H54 (cell line): Measurements from ENCODE around the gene HTR7.
"Not testable (repeated sequence)": the region's sequence is repeated elsewhere in the genome, so short reads cannot be mapped to it uniquely, and the experiment has no call there.

ENCODE experiments used
- DNase-seq: peaks from one replicate; pipeline ENCODE4 v3.0.0; 2011; ENCODE audit warnings: low spot score, mixed read lengths; ENCODE audit not compliant: insufficient read length
- FAIRE-seq: peaks from 3 replicates; lab custom pipeline; 2011; peaks lifted over from hg19 to GRCh38; lab: Jason Lieb, UNC
- POLR2A ChIP-seq: IDR thresholded peaks from 2 replicates; pipeline ENCODE4 v1.6.1; 2011; ENCODE audit warnings: low read depth, mild to moderate bottlenecking, low read length

The HTR7 gene

DNA sequence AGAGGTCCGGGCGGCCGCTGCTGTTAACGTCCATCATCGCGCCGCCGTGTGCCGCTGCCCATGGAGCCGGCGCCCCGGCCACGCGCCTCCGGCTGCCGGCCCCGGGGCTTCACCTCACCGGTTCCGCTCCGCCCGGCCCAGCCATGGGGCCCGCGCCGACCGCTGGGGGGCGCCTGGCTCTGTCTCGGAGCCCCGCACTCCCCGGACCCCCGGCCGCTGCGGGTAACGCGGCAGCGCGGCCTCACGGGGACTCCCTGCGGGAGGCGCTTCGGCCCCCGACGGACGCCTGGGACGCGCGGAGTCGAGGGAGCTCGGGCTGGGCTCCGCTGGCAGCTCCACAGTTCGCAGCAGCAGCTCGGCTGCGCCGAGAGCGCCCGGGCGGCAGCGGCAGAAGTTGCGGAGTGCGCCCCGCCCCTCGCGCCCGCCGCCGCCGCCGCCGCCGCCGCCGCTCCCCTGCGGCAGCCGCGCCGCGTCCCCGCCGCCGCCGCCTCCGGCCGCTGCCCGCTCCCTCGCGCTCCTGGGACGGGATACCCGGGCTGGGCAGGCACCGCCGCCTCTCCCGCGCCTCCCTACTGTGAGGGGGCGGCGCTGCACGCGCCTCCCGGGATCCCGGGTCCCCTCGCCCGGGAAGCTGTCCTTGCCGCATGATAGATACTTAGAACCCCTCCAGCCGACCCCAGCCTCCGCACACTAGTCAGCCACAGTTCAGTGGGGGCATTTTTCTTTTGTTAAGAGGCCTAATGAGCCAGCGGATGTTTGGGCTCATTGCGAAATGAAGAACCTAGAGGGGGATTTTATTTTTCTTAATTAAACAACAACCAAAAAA, at the start of gene HTR7:
TSS of gene HTR7 (minus strand) at position 405 of the 826 bp plus-strand sequence. CDS start at position 37, 368 bp downstream.
- TF ChIP-seq POLR2A, result no peak
- FAIRE-seq (no peak), DNase-seq (peak; percentile 50)

DNA sequence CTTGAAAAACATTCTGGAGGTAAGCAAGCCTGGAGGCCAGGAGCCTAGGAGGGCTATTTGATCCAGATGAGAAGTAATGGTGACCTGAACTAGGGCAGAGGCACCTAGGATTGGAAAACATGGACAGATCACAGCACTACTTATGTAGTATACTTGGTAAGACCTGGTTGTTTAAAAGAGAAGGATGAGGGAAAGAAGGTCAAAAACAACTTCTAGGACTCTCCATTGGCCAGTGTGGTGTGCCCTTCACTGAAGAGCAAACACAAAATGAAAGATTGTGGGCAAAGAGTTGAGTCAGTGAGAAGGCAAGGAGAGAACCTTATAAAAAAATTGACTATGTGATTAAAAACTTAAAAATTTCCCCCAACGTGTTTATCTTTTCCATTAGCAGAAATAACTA, 48.8 kb upstream of the HTR7 start:
- TF ChIP-seq POLR2A, result no peak
- DNase-seq, result no peak
- no peak for FAIRE-seq

DNA sequence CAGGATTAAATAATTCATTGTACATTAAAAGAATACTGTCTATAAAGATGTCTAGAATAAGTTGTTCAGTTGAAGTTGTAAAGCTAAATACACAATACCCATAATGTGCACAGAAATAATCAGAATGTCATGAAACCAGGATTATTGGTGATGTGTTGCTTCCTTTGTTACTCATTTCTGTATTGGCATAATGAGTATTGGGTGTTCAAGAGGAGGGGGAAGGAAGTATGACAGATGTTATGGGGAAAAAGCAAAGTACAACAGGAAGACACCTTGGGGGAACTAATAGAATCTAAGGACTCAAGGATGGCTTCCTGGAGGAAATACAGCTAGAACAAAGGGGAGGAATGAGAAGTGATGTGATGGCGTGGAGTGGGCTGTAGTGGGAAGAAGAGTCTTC, 48.1 kb upstream of the HTR7 start:
- DNase-seq, result no peak
- FAIRE-seq, result peak; percentile 33

DNA sequence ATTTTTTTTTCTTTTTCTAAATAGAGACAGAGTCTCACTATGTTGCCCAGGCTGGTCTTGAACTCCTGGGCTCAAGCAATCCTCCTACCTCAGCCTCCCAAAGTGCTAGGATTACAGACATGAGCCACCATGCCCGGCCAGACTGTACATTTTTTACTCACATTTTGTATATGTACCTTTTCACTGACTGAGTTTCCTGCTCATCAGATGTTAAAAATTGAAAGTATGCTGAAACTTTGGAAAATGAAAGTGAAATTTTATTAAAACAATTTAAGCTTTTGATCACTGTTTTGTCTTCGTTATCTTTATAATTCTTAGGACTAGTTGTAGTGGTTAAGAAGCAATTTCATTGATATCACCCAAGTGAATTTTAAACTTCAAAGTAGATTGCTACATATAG, 39.1 kb upstream of the HTR7 start:
- DNase-seq, FAIRE-seq: not testable (repeated sequence)

More for the DNA sequence above, 48.1 kb upstream of the HTR7 start:
- TF ChIP-seq POLR2A, result no peak

DNA sequence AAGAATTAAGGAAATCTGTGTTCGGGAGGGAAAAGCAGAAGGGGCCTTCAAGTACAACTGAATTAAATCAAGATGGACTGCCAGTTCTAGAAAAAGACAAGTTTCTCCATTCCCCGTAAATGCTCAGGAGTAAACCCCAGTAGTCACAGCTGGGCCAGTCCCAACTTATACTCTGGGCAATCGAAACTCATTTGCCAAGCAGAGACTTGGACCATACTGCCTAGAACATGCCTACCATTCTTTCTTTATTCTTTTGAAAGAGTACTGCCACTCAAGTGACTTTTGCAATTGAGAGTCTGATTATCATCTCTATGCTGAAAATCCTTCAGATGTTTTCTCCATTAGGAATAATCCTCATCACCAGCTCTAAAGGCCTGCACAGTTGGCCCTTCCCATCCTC, 35.4 kb upstream of the HTR7 start:
- no peak for TF ChIP-seq POLR2A
- FAIRE-seq (no peak), DNase-seq (no peak)

DNA sequence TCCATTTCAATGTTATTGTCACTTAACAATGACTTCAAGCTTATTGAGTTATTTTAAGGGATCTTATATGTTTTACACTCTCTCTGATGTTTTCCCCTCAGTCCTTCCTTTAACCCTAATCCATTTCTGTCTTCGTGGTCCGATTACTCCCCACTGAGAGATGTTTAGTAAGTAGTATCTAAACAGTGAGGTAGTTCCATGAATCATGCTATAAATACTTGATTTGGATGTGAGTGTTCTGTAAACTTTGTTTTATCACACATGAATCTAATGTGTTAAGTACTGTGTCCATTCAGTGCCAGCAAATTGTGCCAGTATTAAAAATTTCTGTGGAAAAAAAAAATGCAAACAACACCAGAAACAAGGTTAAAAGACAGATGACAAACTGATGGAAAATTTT, 32.5 kb upstream of the HTR7 start:
- no peak for TF ChIP-seq POLR2A
- peak; percentile 75 for FAIRE-seq
- no peak for DNase-seq

DNA sequence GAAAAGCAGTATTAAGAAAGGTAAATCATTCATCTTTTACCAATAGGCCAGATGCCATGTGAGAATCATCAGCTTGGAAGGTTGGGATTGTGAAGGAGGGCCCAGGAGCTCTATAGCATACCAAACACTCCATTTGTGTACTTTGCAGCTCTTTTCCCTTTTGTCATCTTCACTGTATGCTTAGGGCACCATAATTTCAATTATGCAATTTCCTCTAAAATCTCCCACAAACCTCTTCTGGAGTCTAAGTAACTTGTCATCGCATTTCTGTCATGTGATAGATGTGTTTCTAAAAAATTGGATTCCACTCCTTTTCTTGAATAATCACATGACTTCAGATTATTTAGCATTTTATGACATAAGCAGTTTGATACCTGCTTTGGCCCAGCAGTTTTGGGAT, 31.8 kb upstream of the HTR7 start:
- FAIRE-seq (peak; percentile 43), DNase-seq (no peak)
- TF ChIP-seq POLR2A, result no peak

DNA sequence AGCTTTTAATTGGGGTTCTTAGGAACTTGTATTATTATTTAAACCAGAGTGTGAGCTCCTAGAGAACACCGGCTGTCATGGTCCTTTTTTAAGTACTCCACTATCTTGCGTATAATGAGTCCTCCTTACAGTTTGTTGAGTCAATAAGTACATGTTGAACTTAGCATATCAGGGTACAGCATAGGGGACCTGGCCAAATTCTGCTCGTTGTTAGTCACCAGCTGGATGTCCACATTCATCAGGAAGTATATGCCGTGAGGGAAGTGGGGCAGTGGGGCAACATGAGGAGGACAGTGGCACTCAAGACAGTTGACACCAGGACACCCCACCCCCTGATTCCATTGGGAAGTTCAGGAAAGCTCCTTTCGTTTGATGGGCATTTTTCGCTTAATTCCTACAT, 30.5 kb upstream of the HTR7 start:
- no peak for DNase-seq

DNA sequence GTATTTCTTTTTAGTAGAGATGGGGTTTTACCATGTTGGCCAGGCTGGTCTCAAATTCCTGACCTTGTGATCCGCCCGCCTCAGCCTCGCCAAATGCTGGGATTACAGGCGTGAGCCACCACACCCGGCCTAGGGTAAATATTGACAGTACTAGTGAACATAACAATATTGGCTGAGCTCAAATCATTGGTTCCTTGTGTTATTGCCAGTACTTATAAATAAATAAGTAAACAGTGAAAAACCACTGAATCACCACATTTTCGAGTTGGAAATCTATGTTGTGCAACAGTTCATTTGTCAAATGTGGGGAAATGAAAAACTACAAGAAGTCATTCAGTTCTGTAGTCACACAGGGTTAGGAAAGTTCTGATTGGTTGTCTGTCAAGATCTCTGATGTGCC, 29.7 kb upstream of the HTR7 start:
- FAIRE-seq, result peak; percentile 66
- no peak for TF ChIP-seq POLR2A
- DNase-seq, result no peak

More for the DNA sequence above, 30.5 kb upstream of the HTR7 start:
- TF ChIP-seq POLR2A, result no peak
- FAIRE-seq, result no peak

DNA sequence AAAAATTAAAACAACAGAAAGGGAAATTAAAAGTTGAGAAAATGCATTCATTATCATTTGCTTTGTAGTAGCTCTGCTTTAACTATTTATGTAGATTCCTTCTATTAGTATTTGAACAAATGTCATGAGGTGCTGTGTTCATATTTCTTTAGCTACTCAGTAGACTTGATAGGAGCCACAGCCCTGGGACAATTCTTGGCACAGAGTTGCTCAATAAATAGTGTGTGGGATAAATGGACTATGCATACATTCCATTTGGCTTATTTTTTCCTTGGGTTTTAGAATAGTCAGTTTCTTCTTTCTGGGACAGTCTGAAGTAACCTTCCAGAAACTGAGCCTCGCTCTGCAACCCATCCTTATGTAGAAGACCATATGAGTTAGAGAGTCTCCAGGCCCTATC, 27.3 kb upstream of the HTR7 start:
- no peak for TF ChIP-seq POLR2A
- DNase-seq (no peak), FAIRE-seq (peak; percentile 66)

DNA sequence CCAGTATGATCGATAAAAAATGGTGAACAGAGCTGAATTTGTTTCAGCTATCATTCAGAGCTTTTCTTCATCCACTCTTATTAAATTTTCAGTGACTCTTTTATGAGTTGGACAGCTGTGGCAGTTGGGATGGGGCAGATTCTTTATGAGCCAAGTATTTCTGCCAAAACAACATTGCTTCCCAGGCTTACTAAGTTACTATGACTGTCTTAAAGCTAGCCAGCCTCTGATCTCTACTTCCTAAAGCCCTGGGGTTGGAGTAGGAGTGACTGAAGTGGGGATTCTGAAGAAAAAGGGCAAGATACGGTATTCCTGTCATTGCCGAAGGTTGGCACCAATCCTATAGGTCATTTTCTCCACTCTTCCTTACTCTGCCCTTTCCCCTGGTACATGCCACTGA, 26.6 kb upstream of the HTR7 start:
- FAIRE-seq (no peak), DNase-seq (no peak)
- no peak for TF ChIP-seq POLR2A

DNA sequence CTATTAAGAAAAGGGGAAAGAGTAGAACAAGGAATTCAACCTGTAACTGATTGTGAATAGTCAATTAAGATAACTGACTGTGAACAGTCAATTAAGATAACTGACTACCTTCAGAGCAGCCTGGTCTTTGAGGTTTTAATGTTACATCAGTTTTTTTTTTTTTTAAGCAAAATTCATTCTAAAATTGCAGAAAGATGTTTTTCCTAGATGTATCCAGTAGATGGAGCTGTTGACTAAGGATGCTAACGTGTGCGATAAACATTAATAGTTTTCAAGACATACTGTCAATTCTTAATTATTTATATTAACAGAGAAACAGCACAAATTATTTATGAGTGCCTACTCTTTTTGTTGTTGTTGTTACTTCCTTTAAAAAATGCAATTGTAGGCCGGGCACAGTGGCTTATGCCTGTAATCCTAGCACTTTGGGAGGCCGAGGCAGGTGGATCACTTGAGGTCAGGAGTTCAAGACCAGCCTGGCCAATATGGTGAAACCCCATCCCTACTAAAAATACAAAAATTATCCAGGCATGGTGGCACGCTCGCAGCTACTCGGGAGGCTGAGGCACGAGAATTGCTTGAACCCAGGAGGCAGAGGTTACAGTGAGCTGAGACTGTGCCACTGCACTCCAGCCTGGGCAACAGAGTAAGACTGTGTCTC, 22.4 kb upstream of the HTR7 start:
- peak; percentile 92 for FAIRE-seq
- not testable (repeated sequence) for DNase-seq

DNA sequence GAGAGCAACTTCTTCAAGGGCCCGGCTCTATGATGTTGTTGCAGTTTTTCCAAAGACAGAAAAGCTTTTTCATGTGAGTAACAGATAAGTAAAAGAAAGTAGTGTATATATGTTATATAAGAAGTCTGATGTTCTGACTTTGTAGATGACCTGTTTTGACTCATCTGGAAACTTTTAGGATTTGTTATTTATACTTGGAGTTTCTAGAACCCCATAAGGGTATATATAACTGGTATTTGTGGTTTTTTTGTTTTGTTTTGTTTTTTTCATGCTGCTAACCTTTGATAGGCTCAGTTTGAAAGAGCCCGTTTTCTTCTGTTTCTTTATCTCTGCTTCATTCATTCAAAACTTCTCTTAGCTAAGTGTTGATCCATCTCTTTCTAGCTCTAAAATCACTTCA, 21.2 kb upstream of the HTR7 start:
- peak; percentile 11 for FAIRE-seq
- no peak for TF ChIP-seq POLR2A
- no peak for DNase-seq

DNA sequence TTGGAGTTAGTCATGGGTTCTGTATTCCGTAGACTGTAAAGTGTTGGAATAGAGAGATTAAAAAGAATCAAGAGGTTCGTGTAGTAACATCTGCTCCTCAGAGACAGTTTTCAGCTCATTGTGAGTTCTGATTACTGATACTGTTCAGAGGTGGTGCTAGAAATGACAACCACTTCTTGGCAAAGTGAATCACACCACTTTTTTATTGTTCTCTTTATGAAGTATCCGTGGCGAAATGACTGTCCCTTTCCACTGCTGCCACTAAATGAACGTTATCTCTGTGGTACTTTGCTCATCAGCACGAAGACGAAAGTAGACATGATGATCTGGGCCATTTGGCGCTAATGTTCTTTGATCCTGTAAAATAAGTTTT, 14.8 kb upstream of the HTR7 start:
- FAIRE-seq (peak; percentile 65), DNase-seq (no peak)
- no peak for TF ChIP-seq POLR2A
